Activated CD4-positive, CD25-positive, alpha-beta regulatory T cell (primary cell): ENCODE data around the gene SLC6A3.

Source experiments
- DNase-seq, 4 experiments: peaks; one replicate each; lab custom pipeline; 2025; lab: John Stamatoyannopoulos, UW

Gene SLC6A3

GRCh38 chr5:1347571-1347970 is 97.7 kb downstream of the SLC6A3 start:
- no peak for DNase-seq

GRCh38 chr5:1346627-1347440 is 98.4 kb downstream of the SLC6A3 start:
- no peak for DNase-seq

- DNase-seq: no peak
These were observed 99.2 kb downstream of the SLC6A3 start for GRCh38 chr5:1345876-1346626.

GRCh38 chr5:1344975-1345838 is 100.0 kb downstream of the SLC6A3 start, which contains the start of gene CLPTM1L:
Gene CLPTM1L (minus strand): TSS chr5:1345099. CDS start chr5:1344841, 258 bp downstream.
- DNase-seq: peak; percentile 68 to 83 (median 76)

- no peak for DNase-seq
These were observed 101.0 kb downstream of the SLC6A3 start for GRCh38 chr5:1343931-1344901.

GRCh38 chr5:1343315-1343751 is 101.9 kb downstream of the SLC6A3 start:
- no peak for DNase-seq
